A549 treated with RU486 at 1 μM for 4 hours (cell line): ENCODE data around the gene SLC18A3. TPM values are rescaled to one million over a fixed set of nuclear protein-coding genes. Genes with fewer than 3 reads are reported as not detected.

Experiments used
- total RNA-seq: library from RNA; stranded (reverse); fragments of 200-300 nt; extraction: Qiagen RNA extraction; gene quantifications from 5 replicates; pipeline ENCODE4 v1.2.3, GENCODE V29; 2022; ENCODE audit warnings: low read depth

SLC18A3 gene
- not detected in 5 replicates for total RNA-seq

DNA sequence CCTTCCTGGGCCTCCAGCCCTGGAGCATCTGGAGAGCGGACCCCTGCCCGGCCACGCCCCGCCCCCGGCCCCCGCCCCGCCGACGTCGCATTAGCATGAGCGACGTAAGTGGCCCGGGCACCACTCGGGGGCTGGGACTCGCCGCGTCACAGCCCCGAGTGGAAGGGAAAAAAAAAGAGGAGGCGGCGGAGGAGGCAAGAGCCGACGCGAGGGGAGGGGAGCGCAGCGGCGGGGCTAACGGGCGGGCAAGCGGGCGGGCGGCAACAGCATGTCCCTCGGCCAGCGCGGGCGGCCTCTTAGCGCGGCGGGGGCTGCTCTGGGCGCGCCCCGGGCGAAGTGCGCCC lies at the start of gene SLC18A3:
TSS of gene SLC18A3 (plus strand) at position 197 of the 344 bp plus-strand sequence. CDS start 431 bp downstream, outside the sequence.

DNA sequence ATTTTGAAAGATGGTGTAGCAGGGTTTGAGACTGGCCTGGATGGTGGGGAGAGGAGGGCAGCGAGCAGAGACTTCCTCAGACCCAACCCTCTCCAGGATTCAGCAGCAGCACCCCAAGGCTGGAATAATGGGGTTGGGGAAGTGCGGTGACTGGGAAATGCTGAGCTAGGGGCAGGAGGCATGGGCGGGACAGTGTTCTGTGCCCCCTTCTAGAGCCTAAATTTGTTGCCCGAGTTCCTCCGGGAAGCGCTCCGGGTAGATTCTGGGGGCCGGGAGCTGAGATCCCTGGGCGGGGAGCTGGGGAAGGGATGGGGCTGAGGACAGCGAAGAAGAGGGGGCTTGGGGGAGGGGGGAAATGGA lies 3.8 kb downstream of the SLC18A3 start, which contains the start of gene CHAT:
TSS of gene CHAT (plus strand) at position 156 of the 360 bp plus-strand sequence. CDS start at position 309, 153 bp downstream.

Other genes starting within 250 kb of the SLC18A3 start
- 0.03 TPM in 1 of 5 replicates, not detected in the others for gene DRGX, start 214.2 kb upstream of the SLC18A3 start, total RNA-seq
- 5.2 to 6.4 TPM (median 5.5 TPM) in 5 replicates for gene ERCC6, start 71.2 kb upstream of the SLC18A3 start, total RNA-seq
- gene CHAT, start 3.7 kb downstream of the SLC18A3 start, total RNA-seq, result not detected in 5 replicates
- not detected in 5 replicates for gene C10orf53, start 69.3 kb downstream of the SLC18A3 start, total RNA-seq
- gene OGDHL, start 152.0 kb downstream of the SLC18A3 start, total RNA-seq, result 0.07 to 0.24 TPM (median 0.15 TPM) in 5 replicates